ENCODE measurements around the gene PRH1.

DNA sequence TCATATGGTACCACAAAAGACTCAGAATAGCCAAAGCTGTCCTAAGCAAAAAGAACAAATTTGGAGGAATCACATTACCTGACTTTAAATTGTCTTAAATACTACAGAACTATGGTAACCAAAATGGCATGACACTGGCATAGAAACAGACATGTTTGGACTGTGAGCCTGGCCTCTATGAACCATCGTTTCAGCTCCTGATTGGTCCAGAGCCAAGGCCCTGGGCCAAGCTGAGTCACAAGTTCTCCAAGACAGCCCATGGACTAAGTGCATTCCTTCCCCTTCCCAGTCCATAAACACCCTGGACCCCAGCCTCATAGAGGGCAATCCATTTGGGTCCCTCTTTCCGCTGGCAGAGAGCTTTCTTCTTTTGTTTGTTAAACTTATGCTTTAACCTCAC lies 22.7 kb downstream of the PRH1 start:
- TF ChIP-seq, protein P1, sequence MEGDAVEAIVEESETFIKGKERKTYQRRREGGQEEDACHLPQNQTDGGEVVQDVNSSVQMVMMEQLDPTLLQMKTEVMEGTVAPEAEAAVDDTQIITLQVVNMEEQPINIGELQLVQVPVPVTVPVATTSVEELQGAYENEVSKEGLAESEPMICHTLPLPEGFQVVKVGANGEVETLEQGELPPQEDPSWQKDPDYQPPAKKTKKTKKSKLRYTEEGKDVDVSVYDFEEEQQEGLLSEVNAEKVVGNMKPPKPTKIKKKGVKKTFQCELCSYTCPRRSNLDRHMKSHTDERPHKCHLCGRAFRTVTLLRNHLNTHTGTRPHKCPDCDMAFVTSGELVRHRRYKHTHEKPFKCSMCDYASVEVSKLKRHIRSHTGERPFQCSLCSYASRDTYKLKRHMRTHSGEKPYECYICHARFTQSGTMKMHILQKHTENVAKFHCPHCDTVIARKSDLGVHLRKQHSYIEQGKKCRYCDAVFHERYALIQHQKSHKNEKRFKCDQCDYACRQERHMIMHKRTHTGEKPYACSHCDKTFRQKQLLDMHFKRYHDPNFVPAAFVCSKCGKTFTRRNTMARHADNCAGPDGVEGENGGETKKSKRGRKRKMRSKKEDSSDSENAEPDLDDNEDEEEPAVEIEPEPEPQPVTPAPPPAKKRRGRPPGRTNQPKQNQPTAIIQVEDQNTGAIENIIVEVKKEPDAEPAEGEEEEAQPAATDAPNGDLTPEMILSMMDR (IDR thresholded peaks at IDR 0.05 in 8 of 11, conservative IDR thresholded peaks at IDR 0.05 in 3 of 11), result no peak
- TF ChIP-seq POLR2A (IDR thresholded peaks at IDR 0.05), result no peak
- no peak for TF ChIP-seq POLR2AphosphoS5 (IDR thresholded peaks at IDR 0.05)
